ENCODE data around the gene OPRM1. TPM values are rescaled to one million over a fixed set of nuclear protein-coding genes. Genes with fewer than 3 reads are reported as not detected.

Gene OPRM1
- total and polyA plus RNA-seq, 2 of the 8 experiments (the other 6 are each of a cell fraction or from before 2014, with no cell fraction given) = not detected

GRCh38 chr6:154070041-154070440 lies 31.0 kb downstream of the OPRM1 start:
- Histone ChIP-seq H2AK5ac (ENCODE audit: low read depth, low read length) (no peak overlapping the region), H3K27me3 (replicated peaks in 1 of 4; ENCODE audit: control insufficient read depth in 3 of 4, extremely low read depth in 1 of 4, insufficient read depth in 3 of 4, low read length in 3 of 4) (no peaks in the 10 kb centered on the region), H3K79me1 (ENCODE audit: low read depth, low read length) (no peaks in the 10 kb centered on the region), H3K4ac (replicated peaks; ENCODE audit: insufficient read length, low read depth, low read length) (no peak overlapping the region), H3K9ac (replicated peaks in 1 of 4; ENCODE audit: extremely low read depth in 1 of 4, low read depth in 3 of 4, low read length in 3 of 4) (no peak overlapping the region), H4K20me1 (replicated peaks in 1 of 2; ENCODE audit: control insufficient read depth in 1 of 2, insufficient read depth in 2 of 2, low read length in 2 of 2) (no peaks in the 10 kb centered on the region), H3K56ac (replicated peaks; ENCODE audit: insufficient read length, low read depth, low read length) (no peak overlapping the region), H3K36me3 (ENCODE audit: control insufficient read depth in 2 of 4, insufficient read depth in 4 of 4, low read length in 3 of 4) (no peaks in the 10 kb centered on the region), H2BK20ac (ENCODE audit: low read length) (no peak overlapping the region), H3K9me3 (ENCODE audit: insufficient read depth in 2 of 2, low read depth in 1 of 2, low read length in 1 of 2) (no peaks in the 10 kb centered on the region), H2BK5ac (ENCODE audit: low read depth, low read length) (no peak overlapping the region), H3K23ac (ENCODE audit: insufficient read length) (no peak overlapping the region), H3K4me3 (ENCODE audit: extremely low read depth in 1 of 4, insufficient read depth in 2 of 4, low read depth in 3 of 4, low read length in 4 of 4) (no peak overlapping the region), H3K23me2 (ENCODE audit: low read depth, low read length) (no peaks in the 10 kb centered on the region), H4K91ac (replicated peaks; ENCODE audit: insufficient read length, low read length) (no peak overlapping the region), H3K27ac (ENCODE audit: low read depth, low read length) (no peak overlapping the region), H3K79me2 (ENCODE audit: control insufficient read depth in 1 of 2, insufficient read depth in 2 of 2, low read length in 2 of 2) (no peaks in the 10 kb centered on the region), H4K5ac (ENCODE audit: insufficient read length, low read depth, low read length) (no peak overlapping the region), H2BK12ac (ENCODE audit: low read depth, low read length) (no peak overlapping the region), H4K8ac (ENCODE audit: extremely low read depth, insufficient read depth, low read length) (no peak overlapping the region), H3K18ac (ENCODE audit: extremely low read depth, low read length) (no peak overlapping the region), H3K4me2 (ENCODE audit: insufficient read depth in 1 of 2, low read depth in 2 of 2, low read length in 2 of 2) (no peak overlapping the region), H3K14ac (ENCODE audit: insufficient read length) (no peak overlapping the region), H2AFZ (ENCODE audit: low read length) (peak overlapping the region; percentile 6; the same call in 1 of the 2 replicates), H2BK120ac (replicated peaks; ENCODE audit: low read depth, low read length) (no peak overlapping the region), H2BK15ac (ENCODE audit: low read length) (no peak overlapping the region), H3K4me1 (replicated peaks in 1 of 4; ENCODE audit: control insufficient read depth in 3 of 4, insufficient read depth in 4 of 4, low read length in 3 of 4) (no peaks in the 10 kb centered on the region)
- CTCF ChIA-PET (ENCODE audit: partially characterized antibody) = no interaction called here
- DNase-seq (ENCODE audit: low read depth in 1 of 2, low spot score in 2 of 2) (no peak), FAIRE-seq (no peak)
- POLR2A ChIA-PET (ENCODE audit: partially characterized antibody) = no interaction called here
- TF ChIP-seq SP1 (IDR thresholded peaks at IDR 0.05; ENCODE audit: low read depth, low read length) (no peak), YY1 (IDR thresholded peaks at IDR 0.05; ENCODE audit: low read depth, low read length) (no peak), SRF (IDR thresholded peaks at IDR 0.05; ENCODE audit: low read depth, low read length) (no peak), TEAD4 (IDR thresholded peaks at IDR 0.05; ENCODE audit: low read depth, low read length) (no peak), TAF7 (optimal IDR thresholded peaks at IDR 0.05; ENCODE audit: borderline replicate concordance, low read depth, low read length) (no peak), TAF1 (IDR thresholded peaks at IDR 0.05; ENCODE audit: low read depth, low read length) (no peak), PHF8 (conservative IDR thresholded peaks at IDR 0.05; ENCODE audit: low read depth, low read length) (no peak), SUZ12 (IDR thresholded peaks at IDR 0.05; ENCODE audit: low read length) (no peak), ATF3 (IDR thresholded peaks at IDR 0.05; ENCODE audit: insufficient read depth, low read depth, low read length) (no peak), CBX5 (IDR thresholded peaks at IDR 0.05; ENCODE audit: low read depth, low read length) (no peak)
- WGBS, 2 experiments (ENCODE audit: extremely low coverage in 1 of 2, insufficient coverage in 1 of 2, insufficient read length in 1 of 2, insufficient replicate concordance in 2 of 2, low coverage in 1 of 2, low lambda C conversion rate in 2 of 2, missing lambda C conversion rate in 1 of 2) = 88% methylated on average over 2 of the region's 2 CpGs; no CpG with 5 or more reads in 1 of the 2 experiments

Data from H1 (cell line).